ENCODE results near the gene DARS1.

- TF ChIP-seq, protein P1, sequence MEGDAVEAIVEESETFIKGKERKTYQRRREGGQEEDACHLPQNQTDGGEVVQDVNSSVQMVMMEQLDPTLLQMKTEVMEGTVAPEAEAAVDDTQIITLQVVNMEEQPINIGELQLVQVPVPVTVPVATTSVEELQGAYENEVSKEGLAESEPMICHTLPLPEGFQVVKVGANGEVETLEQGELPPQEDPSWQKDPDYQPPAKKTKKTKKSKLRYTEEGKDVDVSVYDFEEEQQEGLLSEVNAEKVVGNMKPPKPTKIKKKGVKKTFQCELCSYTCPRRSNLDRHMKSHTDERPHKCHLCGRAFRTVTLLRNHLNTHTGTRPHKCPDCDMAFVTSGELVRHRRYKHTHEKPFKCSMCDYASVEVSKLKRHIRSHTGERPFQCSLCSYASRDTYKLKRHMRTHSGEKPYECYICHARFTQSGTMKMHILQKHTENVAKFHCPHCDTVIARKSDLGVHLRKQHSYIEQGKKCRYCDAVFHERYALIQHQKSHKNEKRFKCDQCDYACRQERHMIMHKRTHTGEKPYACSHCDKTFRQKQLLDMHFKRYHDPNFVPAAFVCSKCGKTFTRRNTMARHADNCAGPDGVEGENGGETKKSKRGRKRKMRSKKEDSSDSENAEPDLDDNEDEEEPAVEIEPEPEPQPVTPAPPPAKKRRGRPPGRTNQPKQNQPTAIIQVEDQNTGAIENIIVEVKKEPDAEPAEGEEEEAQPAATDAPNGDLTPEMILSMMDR (IDR thresholded peaks at IDR 0.05) = no peak
- no peak for TF ChIP-seq POLR2A (IDR thresholded peaks at IDR 0.05)
Measured at GRCh38 chr2:135890835-135891234, 94.6 kb downstream of the DARS1 start.
